GM10266 (cell line): Measurements from ENCODE around the gene LIN28B.

ENCODE experiments used
- DNase-seq: peaks from one replicate; pipeline ENCODE4 v3.0.0; 2012; ENCODE audit errors: extremely low spot score
- TF ChIP-seq, protein P1 (sequence below): IDR thresholded peaks from 2 replicates; pipeline ENCODE4 v1.5.1; 2012; ENCODE audit warnings: mild to moderate bottlenecking, low read depth; ENCODE audit not compliant: control insufficient read depth, insufficient read depth; ENCODE audit errors: missing control alignments

The LIN28B gene

DNA sequence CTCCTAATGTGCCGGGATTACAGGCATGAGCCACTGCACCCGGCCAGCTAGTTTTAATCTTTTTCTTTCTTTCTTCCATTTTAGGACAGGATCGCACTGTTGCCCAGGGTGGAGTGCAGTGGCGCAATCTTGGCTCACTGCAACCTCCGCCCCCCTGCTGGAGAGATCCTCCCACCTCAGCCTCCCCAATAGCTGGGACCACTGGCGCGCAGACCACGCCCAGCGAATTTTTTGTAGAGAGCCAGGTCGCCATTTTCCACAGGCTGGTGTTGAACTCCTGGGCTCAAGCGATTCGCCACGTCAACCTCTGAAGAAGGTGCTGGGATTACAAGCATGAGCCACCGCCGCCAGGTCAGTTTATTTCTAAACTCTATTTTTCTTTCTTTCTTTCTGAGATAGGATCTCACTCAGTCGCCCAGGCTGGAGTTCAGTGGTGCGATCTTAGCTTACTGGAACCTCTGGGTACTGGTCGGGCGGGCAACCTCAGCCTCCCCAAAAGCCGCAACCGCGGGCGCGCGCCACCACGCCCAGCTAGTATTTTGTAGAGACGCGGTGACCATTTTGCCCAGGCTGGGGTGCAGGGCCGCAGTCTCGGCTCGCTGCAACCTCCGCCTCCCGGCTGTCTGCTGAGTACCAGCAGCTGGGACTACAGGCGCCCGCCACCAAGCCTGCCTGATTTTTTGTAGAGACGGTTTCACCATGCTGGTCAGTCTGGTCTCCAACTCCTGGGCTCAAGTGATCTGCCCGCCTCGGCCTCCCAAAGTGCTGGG, 20.0 kb upstream of the LIN28B start:
- DNase-seq: no peak
- TF ChIP-seq, protein P1, sequence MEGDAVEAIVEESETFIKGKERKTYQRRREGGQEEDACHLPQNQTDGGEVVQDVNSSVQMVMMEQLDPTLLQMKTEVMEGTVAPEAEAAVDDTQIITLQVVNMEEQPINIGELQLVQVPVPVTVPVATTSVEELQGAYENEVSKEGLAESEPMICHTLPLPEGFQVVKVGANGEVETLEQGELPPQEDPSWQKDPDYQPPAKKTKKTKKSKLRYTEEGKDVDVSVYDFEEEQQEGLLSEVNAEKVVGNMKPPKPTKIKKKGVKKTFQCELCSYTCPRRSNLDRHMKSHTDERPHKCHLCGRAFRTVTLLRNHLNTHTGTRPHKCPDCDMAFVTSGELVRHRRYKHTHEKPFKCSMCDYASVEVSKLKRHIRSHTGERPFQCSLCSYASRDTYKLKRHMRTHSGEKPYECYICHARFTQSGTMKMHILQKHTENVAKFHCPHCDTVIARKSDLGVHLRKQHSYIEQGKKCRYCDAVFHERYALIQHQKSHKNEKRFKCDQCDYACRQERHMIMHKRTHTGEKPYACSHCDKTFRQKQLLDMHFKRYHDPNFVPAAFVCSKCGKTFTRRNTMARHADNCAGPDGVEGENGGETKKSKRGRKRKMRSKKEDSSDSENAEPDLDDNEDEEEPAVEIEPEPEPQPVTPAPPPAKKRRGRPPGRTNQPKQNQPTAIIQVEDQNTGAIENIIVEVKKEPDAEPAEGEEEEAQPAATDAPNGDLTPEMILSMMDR: no peak

DNA sequence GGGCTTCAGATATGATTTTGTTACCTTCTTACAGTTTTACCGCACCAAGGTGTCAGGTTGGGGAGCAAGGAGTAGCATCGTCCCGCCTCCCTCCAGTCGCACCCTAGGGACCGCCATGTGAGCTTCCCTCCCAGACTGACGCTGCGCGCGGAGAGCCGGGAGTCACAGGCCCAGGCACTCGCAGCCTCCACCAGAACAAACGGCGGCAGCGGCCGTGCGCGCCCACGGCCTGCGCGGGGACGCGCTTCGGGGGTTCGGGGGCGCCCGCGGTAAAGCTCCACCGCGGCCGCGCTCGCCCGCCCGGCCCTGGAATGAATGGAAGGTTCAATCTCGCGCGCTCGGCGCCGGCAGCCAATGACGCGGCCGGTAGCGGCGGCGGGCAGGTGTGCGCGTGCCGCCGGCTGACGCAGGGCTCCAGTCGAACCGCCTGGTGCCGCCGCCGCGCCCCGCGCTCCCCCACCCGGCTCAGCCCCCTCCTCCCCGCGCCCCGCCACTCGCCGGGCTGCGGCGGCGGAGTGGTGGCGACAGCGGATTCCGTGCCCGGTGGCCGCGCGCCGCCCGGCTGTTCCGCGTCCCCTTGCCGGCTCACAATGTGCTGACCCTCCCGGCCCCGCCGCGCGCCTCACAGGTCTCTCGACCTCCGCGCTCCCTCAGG, 16.5 kb upstream of the LIN28B start:
- TF ChIP-seq, protein P1: no peak
- no peak for DNase-seq

DNA sequence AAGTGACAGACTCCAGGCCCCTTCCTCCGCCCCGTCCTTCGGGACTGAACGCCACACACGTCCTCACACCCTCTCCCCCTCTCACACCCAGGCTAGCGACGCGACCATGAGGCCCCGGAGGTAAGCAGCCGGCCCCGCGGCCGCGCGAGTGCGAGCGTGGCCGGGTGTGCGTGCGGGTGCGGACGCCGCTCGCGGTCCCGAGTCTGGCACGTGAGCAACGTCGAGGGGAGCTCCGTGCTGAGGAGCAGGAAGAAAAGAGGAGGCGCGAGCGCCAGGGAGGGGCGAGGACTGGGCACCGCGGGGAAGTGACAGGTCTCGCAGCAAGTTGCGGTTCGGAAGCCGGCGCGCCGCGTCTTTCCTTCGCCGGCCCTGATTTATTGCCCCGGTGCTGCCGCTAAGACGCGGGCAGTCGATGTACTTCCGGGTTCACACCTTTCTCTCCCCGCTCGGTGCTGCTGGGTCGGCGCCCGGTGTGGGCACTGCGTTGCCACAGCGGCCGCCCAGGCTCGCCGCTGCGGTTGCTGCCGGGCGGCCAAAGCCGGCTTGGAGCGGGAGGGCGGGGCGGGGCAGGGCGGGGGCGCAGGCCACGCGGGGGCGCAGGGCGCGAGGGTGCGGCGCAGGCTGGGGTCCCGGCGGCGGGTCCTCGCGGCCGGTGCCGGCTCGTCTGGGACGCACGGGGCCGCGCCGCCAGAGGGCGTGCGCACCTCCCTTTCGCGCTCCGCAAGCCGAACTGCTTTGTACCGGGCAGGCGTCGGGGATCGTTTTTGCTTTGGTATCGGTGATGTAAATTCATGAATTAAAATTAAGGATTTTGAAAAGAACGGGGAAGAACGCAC, 15.8 kb upstream of the LIN28B start:
- peak; percentile 75 for DNase-seq
- TF ChIP-seq, protein P1: peak; percentile 56

DNA sequence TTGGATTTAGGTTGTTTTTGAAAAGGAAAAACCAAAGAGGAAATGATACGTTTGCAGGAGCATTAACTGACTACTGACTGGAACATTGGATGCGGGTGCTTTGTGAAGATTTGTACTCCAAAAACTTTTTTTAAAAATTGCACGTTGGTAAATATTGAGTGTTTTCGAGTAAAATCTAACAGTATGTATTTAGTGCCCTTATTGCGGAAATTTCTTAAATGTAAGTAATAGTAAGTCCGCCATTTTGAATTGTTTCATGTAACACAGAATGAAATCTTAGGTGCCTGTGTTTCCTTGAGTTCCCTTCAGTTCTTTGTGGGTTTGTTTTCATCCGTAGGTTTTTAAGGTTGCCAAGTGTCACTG, 15.2 kb upstream of the LIN28B start:
- peak; percentile 13 for DNase-seq
- TF ChIP-seq, protein P1: no peak

DNA sequence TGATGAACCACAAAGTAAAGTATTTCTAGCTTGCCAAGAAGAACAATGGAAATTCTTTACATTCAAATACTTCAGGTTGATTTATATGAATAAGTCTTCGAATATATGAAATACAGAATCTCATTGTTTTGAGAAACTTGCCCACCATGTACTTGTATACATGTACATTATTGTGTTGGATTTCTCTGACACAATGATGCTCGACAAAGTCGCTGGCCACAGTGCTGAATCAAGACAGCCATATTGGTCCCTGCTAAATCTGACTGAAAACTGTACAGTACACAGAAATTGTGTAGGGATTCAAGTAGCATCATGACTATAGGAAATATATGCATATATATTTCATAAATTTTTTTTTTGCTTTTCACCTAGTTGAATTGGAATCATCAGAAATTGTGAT, 13.1 kb upstream of the LIN28B start:
- TF ChIP-seq, protein P1: no peak
- DNase-seq: no peak

DNA sequence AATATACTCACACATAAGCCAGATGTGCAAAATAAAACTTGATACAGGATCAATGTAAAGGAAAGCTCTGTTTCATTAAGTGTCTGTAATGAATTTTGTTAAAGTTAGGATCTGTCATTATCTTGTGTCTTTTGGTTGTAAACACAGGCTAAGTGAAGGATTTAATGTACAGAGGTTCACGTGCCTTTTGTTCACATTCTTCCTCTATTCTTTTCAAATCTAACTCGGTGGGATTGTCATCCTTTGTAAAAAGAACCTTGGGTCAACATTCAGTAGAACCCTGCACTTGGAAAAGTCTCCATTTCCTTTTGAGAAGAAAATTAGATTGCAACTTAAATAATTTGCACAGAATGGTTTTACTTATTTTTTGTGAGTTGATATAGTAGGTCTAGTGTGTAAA, 7.7 kb upstream of the LIN28B start:
- TF ChIP-seq, protein P1: no peak
- no peak for DNase-seq
